HG02943 (cell line): ENCODE results near the gene FRMD4B.
"Not testable (repeated sequence)": the region's sequence is repeated elsewhere in the genome, so short reads cannot be mapped to it uniquely, and the experiment has no call there.

Experiments used
- ATAC-seq: cut with Tn5 transposase; IDR thresholded peaks from one replicate; pipeline ENCODE4 v1.9.1; 2021; ENCODE audit warnings: mild to moderate bottlenecking, low read depth, moderate library complexity; ENCODE audit not compliant: unreplicated experiment

Gene FRMD4B

GRCh38 chr3:69292185-69292584 is 93.7 kb downstream of the FRMD4B start:
- no peak for ATAC-seq

- ATAC-seq = no peak
These were observed 95.5 kb downstream of the FRMD4B start for GRCh38 chr3:69290430-69290829.

- ATAC-seq = no peak
These were observed 95.9 kb downstream of the FRMD4B start for GRCh38 chr3:69290006-69290405.

- no peak for ATAC-seq
These were observed 97.6 kb downstream of the FRMD4B start for GRCh38 chr3:69288161-69288895.

- ATAC-seq = no peak
These were observed 101.8 kb downstream of the FRMD4B start for GRCh38 chr3:69283913-69284611.

GRCh38 chr3:69283496-69283895 is 102.4 kb downstream of the FRMD4B start:
- ATAC-seq = no peak

GRCh38 chr3:69282181-69282580 is 103.7 kb downstream of the FRMD4B start:
- no peak for ATAC-seq

- not testable (repeated sequence) for ATAC-seq
These were observed 108.5 kb downstream of the FRMD4B start for GRCh38 chr3:69277403-69277802.

- no peak for ATAC-seq
These were observed 109.0 kb downstream of the FRMD4B start for GRCh38 chr3:69276884-69277283.

GRCh38 chr3:69276191-69276590 is 109.7 kb downstream of the FRMD4B start:
- ATAC-seq = not testable (repeated sequence)

- no peak for ATAC-seq
These were observed 112.0 kb downstream of the FRMD4B start for GRCh38 chr3:69273896-69274295.

- no peak for ATAC-seq
These were observed 113.3 kb downstream of the FRMD4B start for GRCh38 chr3:69272556-69272955.

GRCh38 chr3:69271098-69271497 is 114.8 kb downstream of the FRMD4B start:
- ATAC-seq = no peak

- no peak for ATAC-seq
These were observed 119.3 kb downstream of the FRMD4B start for GRCh38 chr3:69266585-69266984.

- ATAC-seq = not testable (repeated sequence)
These were observed 119.8 kb downstream of the FRMD4B start for GRCh38 chr3:69266071-69266470.

GRCh38 chr3:69260843-69261405 is 125.0 kb downstream of the FRMD4B start:
- ATAC-seq = not testable (repeated sequence)

- no peak for ATAC-seq
These were observed 125.6 kb downstream of the FRMD4B start for GRCh38 chr3:69260216-69260787.

- ATAC-seq = no peak
These were observed 126.8 kb downstream of the FRMD4B start for GRCh38 chr3:69259125-69259524.

- ATAC-seq = no peak
These were observed 130.0 kb downstream of the FRMD4B start for GRCh38 chr3:69255928-69256327.

- no peak for ATAC-seq
These were observed 131.5 kb downstream of the FRMD4B start for GRCh38 chr3:69254351-69254750.

GRCh38 chr3:69252631-69253030 is 133.3 kb downstream of the FRMD4B start:
- no peak for ATAC-seq
